Suprapubic skin (tissue), 3 donors: ENCODE measurements around the gene ZSCAN21.

Experiments
- POLR2A ChIP-seq, 2 donors: fragments of 450-650 bp; IDR thresholded peaks; one replicate each; pipeline ENCODE4 v1.6.1; 2017; ENCODE audit warnings: antibody characterized with exemption in 2 of 2, mild to moderate bottlenecking in 2 of 2, moderate library complexity in 2 of 2
- TF ChIP-seq, protein P1 (sequence below), 2 donors: fragments of 200-600 bp in 1 of 2; fragments of 450-650 bp in 1 of 2; sonication (generic) in 1 of 2; IDR thresholded peaks; one replicate each; pipeline ENCODE4 v1.5.1; 2016 to 2019; ENCODE audit warnings: antibody characterized with exemption in 2 of 2, mild to moderate bottlenecking in 1 of 2, moderate library complexity in 1 of 2

DNA sequence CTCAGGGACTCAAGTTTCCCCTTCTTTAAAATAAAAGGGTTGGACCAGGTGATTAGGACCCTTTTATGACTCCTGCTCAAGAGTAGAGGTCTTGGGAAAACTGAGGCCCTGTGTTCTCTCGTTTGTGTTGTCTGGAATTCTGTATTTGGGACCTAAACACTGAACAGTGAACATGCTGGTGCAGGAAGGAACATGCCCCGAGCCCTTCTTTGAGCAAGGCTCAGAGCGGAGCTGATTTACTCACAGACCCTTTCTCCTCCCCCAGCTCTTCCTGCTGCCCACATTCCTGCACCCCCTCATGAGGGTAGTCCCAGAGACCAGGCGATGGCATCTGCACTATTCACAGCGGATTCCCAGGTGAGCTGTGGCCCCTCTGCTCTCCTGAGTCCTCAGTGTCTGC is 20.0 kb upstream of the ZSCAN21 start:
- TF ChIP-seq, protein P1, sequence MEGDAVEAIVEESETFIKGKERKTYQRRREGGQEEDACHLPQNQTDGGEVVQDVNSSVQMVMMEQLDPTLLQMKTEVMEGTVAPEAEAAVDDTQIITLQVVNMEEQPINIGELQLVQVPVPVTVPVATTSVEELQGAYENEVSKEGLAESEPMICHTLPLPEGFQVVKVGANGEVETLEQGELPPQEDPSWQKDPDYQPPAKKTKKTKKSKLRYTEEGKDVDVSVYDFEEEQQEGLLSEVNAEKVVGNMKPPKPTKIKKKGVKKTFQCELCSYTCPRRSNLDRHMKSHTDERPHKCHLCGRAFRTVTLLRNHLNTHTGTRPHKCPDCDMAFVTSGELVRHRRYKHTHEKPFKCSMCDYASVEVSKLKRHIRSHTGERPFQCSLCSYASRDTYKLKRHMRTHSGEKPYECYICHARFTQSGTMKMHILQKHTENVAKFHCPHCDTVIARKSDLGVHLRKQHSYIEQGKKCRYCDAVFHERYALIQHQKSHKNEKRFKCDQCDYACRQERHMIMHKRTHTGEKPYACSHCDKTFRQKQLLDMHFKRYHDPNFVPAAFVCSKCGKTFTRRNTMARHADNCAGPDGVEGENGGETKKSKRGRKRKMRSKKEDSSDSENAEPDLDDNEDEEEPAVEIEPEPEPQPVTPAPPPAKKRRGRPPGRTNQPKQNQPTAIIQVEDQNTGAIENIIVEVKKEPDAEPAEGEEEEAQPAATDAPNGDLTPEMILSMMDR (IDR thresholded peaks at IDR 0.05): no peak
- TF ChIP-seq POLR2A (IDR thresholded peaks at IDR 0.05): no peak
